NCI-H1105 (cell line): ENCODE data around the gene PTPRH.
A peak's percentile ranks its signal among the peaks of the same experiment; 100 is the strongest.
"Not testable (repeated sequence)": the region's sequence is repeated elsewhere in the genome, so short reads cannot be mapped to it uniquely, and the experiment has no call there.

ENCODE experiments used
- DNase-seq: peaks from one replicate; lab custom pipeline; 2025; lab: John Stamatoyannopoulos, UW

The PTPRH gene

GRCh38 chr19:55158423-55158822 is 50.9 kb downstream of the PTPRH start:
- DNase-seq, result no peak

GRCh38 chr19:55157064-55157908 is 52.0 kb downstream of the PTPRH start, which contains the start of gene TNNI3:
TSS of gene TNNI3 (minus strand) at chr19:55157732. CDS start at chr19:55157589, 143 bp downstream.
- DNase-seq, result no peak

DNA sequence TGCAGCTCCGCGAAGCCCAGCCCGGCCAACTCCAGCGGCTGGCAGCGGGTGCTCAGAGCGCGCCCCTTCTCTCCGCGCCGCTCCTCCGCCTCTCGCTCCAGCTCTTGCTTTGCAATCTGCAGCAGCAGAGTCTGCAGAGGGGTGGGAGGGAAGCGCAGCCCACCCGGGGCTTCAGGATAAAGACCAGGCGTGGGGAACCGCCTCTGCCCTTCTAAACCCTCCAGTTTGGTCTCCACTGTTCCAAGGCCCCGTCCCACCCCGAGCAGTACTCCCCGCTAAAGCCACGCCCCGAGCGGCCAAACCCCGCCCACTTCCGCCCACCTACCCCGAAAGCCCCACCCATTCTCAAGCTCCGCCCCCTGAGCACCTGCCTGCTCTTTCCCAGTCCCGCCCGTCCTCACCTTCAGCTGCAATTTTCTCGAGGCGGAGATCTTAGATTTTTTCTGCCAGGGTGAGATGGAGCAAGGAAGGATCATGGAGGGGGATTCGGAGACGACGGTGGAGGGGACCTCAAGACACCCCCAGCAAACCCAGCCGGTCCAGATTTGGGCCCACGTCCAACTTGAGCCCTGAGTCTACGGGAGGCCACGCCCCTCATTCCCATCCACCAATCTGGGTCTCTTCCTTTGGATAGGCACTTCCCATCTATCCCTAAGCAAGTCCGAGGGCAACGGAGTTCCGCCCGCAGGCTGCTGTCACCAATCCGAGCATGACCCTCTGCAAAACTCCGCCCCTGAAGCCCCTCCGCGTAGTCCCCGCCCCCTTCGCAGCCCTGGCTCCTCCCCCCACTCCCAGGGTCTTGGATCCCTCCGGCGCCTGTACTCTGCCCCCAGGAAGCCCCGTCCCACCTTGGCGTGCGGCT is 52.9 kb downstream of the PTPRH start:
- DNase-seq, result peak; percentile 81

- DNase-seq, result not testable (repeated sequence)
These were observed 53.5 kb downstream of the PTPRH start for GRCh38 chr19:55155784-55156183.

DNA sequence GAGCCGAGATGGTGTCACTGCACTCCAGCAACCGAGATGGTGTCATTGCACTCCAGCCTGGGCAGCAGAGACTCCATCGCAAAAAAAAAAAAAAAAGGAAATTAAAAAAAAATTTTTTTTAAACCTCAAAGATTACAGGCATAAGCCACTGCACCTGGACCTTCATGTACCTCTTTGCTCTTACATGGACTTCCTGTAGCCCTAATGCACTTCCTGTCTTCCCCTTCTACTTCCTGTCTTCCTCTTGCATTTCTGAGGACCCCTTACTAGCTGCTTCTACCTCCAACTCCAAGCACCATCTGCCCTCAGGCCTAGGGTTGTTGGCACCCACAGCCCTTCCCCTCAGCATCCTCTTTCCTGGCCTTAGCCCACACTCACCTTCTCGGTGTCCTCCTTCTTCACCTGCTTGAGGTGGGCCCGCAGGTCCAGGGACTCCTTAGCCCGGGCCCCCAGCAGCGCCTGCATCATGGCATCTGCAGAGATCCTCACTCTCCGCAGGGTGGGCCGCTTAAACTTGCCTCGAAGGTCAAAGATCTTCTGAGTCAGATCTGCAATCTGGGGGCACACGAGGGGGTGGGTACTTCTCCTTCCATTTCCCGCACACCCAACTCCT is 55.5 kb downstream of the PTPRH start:
- no peak for DNase-seq

DNA sequence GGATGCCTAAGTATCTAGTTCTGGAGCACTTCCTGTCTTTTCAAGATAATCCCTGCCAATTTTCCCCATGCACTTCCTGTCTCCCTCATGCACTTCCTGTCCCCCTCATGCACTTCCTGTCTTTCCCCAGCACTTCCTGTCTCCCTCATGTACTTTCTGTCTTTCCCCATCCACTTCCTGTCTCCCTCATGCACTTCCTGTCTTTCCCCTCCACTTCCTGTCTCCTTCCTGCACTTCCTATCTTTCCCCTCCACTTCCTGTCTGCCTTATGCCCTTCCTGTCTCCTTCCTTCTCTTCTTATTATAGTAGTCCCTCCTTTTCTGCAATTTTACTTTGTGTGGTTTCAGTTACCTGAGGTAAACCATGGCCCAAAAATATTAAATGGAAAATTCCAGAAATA is 57.3 kb downstream of the PTPRH start:
- no peak for DNase-seq

DNA sequence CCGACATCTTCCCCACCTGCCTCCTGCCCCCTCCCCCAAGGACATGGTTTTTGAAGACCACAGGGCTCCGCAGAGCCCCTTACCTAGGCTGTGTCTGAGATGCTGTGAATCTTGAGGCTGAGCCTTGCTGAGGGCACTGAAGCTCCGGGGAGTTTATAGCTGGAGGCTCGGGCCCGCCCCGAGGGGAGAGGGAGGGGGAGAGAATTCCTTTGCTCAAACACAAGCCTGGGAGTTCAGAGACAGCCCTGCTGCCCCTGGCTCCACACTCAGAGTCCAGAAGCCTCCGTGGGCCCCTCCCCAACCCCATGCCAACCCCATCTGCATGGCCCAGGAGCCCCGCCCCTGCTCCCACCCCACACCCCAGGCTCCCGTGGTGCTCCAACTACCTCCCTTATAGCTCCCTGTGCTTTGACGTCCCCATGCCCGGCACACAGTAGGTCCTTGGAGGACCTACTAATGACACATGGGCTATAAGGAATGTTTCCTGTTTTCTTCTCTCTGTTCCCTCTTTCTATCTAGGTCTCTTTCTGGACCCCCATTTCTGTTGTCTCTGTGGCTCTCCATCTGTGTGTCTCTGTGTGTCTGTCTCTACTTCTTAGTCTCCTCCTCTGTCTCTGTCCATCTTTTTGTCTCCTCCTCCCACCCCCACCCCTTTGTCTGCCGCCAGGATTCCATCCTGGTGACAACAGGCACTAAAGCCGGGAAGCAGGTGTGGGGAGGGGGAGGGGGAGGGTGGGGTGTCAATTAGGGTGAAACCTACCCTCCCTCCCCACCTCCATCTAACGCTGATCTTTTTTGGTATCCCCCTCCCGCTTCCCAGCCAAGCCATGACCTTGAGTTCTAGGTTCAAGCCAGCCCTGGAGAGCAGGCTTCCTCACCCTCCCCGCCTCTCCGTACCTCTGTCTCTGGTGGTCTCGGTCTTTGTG is 60.0 kb downstream of the PTPRH start, which contains the start of gene TNNT1:
TSS of gene TNNT1 (minus strand) at position 129 of the 926 bp plus-strand sequence. CDS start 2,049 bp downstream, outside the sequence.
- DNase-seq, result no peak

GRCh38 chr19:55147545-55148251 is 61.6 kb downstream of the PTPRH start:
- DNase-seq, result no peak

DNA sequence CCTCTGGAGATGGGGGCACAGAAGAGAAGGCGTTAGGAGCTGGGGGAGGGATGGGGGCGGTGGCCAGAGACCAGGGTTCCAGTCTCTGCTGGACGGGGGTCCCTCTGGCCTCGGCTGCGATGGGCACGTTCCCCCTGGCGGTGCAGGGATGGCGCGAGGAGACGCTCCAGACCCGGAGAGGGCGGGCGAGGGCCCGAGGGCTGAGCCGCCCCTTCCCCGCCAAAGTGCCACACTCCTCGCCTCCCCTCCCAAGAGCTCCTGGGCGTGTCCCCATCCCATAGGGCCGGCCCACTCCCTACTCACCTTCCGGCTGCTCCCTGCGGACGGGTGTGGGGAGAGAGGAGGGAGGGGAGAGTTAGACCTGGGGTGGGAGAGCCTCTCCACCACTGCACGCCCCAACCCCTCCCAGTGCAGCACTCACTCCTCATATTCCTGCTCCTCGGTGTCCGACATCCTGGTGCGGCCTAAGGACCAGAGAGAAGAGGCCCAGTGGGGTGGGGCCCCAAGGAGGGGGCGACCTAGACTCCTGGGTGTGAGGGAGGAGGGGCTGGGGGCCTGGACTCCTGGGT is 62.5 kb downstream of the PTPRH start:
- peak; percentile 79 for DNase-seq

- DNase-seq, result peak; percentile 56
These were observed 63.1 kb downstream of the PTPRH start for GRCh38 chr19:55146078-55146704.

GRCh38 chr19:55145232-55145631 is 64.1 kb downstream of the PTPRH start:
- DNase-seq, result no peak

DNA sequence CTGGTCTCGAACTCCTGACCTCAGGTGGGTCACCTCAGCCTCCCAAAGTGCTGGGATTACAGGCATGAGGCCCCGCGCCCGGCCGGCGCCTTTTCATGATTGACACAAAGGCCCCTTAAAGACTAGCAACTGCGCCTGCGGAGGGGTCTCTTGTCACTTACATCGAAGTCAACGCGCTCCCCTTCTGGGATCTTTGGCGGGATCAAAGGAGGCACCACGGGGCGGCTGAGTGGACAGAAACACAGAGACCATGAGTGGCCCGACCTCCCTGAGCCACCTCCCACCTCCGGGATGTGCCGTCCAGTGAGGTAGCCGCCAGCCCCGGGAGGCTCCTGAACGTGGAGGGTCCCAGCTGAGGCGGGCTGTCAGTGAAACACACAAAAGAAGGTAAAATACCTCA is 67.6 kb downstream of the PTPRH start:
- DNase-seq, result no peak

- no peak for DNase-seq
These were observed 71.4 kb downstream of the PTPRH start for GRCh38 chr19:55137915-55138314.

DNA sequence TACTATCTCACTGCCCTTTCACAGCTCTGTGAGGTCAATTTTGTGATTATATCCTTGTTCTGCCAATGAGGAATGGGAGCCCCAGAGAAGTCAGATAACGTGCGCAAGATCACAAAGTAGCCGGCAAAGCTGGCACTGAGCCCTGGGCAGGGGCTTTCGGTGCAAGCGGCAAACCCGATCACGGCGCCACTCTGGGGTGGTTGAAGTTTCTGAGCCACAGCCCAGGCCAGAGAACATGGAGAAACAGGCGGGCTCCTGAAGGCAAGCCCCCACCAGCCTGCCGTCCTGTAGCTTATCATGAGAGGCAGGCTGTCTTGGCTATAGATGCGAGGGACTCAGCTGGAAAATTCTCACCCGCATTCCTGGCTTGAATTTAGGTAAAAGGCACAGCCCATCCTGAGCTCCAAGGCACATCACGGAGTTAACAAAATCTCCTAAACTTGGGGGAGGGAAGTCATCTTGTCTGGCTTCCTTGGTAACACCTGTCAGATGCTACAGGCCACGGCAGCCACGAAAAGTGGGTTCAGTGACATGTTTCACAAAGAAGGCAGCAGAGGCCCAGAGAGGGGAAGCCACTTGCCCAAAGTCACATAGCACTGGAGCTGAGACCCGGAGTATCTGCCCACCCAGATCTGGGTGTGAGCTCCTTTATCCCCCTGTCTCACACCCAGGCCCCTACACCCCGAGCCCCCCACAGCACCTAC is 72.8 kb downstream of the PTPRH start:
- DNase-seq, result no peak

DNA sequence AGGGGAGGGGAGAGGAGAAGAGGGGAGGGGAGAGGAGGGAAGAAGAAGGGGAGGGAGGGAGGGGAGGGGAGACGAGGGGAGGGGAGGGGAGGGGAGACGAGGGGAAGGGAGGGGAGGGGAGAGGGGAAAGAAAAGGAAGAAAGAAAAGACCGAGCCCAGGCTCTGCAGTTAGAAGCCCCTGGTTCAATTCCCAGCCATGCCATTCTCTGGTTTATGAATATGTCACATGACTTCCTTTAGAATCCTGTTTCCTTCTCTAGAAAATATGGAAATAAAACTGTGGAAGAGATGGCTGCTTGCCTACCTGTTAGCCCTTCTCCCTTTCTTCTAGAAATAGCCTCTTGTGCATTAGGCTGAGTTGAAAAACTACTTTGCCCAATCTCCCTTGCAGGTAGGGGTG is 74.6 kb downstream of the PTPRH start:
- no peak for DNase-seq

DNA sequence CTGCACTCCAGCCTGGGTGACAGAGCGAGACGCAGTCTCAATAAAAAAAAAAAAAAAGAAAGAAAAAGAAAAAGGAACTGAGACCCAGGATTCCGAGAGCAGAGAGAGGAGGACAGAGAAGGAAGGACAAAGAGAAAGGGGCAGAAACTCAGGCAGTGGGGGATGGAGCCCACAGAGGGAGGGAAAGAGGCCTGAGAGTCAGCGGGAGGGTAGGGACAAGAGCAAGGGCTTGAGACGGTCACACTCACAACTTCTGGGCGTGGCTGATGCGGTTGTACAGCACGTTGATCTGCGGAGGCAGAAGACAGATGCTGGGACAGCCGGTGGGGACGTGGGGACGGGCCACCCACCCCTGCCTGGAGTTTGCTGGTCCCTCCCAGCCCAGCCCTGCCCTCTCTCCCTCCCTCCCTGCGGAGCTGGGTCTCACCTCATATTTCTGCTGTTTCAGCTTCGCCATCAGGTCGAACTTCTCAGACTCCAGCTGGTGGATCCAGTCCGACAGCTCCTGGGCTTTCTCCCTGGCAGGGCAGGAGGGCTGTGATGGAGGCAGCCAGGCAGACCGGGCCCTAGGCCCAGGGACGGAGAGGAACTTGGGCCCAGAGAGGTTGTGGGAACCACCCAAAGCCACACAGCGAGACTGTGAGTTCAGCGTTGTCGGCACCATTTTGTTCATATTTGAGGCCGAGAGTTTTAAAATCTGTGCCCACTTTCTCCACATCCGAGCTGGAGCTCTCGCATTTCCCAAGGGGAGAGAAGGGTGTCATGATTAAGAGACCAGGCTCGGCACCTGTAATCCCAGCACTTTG is 75.5 kb downstream of the PTPRH start:
- DNase-seq, result no peak

DNA sequence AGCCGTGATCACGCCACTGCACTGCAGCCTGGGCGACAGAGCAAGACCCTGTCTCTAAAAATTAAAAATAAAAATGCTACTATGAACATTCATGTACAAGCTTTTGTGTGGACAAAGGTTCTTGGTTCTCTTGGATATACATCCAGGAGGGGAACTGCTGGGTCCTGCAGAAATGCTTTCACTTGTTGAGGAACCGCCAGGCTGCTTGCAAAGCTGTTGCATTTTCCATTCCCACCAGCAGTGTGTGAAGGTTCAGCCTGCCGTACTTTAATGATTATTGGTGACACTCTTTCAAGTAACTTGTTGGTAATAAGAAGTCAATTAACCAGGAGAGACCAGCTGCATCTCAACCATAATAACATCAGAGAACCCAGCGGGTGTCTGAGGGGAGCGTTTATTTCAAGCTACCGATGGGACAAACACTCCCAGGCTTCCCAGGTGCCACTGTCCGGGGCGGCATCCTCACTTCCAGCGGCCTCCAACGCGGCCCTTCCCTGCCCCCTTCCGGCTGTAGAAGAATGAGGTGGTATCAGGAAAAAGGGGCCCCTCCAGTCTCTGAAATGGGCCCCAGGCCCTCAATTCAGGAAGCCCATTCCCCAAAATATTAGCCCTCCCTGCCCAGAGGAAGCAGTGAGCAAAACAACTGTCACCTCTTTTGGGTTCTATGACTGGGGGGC is 76.7 kb downstream of the PTPRH start:
- no peak for DNase-seq

DNA sequence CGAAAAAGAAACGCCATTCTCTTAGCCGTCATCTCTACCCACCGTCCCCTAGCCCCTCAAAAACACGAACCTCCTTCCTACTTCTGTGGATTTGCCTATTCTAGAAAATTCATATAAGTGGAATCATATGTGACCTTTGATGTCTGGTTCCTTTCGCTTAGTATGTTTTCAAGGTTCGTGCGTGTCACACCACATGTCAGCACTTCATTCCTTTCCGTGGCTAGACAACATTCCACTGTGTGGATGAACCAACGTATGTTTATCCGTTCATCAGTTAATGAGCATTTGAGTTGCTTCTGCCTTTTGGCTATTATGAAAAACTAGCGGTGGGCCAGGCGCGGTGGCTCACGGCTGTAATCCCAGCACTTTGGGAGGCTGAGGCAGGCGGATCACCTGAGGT is 77.9 kb downstream of the PTPRH start:
- no peak for DNase-seq
